GM15510 (cell line): ENCODE measurements around the gene GSTP1.
A peak's percentile ranks its signal among the peaks of the same experiment; 100 is the strongest.

Source experiments
- POLR2A ChIP-seq: IDR thresholded peaks from 3 replicates; pipeline ENCODE4 v1.6.1; 2011; ENCODE audit warnings: borderline replicate concordance; ENCODE audit not compliant: insufficient read length; ENCODE audit errors: extremely low read depth

GSTP1 gene

DNA sequence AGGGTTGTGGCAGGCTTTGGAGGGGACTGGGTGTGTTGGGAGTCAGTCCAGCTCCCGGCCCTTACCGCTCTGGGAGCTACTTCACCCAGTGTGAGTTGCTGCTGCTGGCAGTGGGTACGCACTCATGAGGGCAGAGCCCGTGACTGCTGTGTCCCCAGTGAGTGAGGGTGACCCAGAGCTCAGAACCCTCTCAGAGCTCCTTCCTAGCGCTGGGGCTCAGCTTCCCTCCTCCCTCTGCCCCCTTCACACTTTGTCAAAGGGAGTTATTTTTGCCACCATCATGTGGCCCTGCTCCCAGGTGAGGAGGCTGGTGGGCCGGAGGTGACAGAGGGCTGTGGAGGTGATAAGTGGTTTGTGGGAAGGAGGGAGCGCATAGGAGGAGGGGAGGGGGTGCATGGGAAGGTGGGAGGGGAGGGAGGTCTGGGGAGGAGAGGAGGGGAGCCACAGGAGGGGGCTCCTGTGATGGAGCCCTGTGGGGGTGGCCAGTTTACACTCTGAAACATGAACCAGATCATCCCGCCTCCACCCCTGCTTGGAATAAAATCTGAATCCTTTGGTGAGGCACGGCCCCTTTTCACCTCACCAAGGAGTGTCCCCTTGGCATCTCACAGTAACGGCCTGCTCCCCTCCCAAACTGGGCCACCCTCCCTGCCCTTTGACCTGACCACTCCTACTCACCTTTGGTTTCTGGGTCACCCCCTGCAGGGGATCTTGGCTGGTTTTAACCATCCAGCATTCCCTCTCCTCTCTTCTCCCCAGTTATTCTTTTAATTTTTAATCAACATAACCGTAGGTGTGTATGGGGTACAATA lies 33.0 kb downstream of the GSTP1 start:
- no peak for TF ChIP-seq POLR2A

DNA sequence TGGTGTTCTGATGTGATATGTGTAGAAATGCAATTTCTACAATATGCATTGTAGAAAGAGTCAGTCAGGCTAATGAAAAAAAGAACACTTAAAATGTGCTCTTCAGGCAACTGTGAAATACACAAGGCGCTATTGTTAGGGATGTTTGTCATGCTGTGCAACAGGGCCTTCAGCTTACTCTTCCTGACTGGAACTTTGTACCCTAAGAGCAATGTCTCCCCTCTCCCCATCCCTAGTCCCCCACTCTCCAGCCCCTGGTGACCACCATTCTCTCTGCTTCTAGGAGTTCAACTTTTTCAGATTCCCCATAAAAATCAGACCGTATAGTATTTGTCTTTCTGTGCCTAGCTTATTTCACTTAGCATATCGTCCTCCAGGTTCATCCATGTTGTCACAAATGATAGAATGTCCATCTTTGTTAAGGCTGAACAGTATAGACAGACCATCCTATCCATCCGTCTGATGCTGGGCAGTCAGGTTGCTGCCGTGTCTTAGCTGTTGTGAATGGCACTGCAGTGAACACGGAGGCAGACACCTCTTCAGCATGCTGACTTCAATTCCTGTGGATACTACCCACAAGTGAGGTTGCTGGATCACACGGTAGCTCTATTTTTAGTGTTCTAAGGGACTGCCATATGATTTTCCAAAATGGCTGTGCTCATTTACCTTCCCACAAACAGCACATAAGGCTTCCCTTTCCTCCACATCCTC lies 33.8 kb downstream of the GSTP1 start:
- TF ChIP-seq POLR2A = no peak

DNA sequence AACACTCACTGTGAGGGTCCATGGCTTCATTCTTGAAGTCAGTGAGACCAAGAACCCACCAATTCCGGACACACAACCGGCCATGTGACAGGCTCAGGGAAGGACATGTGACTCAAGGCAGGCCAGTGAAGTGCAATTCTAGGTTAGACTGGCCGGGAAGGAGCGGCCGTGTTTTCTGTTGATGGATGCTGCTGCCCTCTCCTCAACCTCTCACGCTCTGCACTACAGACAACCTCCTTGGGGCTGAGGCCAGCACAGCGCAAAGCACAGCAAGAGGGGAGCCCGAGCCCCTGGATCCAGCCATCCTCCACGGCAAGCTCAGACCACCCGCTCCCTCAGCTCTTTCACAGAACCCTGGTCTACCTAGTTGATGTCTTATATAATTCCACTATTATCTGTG lies 43.4 kb downstream of the GSTP1 start:
- TF ChIP-seq POLR2A = no peak

DNA sequence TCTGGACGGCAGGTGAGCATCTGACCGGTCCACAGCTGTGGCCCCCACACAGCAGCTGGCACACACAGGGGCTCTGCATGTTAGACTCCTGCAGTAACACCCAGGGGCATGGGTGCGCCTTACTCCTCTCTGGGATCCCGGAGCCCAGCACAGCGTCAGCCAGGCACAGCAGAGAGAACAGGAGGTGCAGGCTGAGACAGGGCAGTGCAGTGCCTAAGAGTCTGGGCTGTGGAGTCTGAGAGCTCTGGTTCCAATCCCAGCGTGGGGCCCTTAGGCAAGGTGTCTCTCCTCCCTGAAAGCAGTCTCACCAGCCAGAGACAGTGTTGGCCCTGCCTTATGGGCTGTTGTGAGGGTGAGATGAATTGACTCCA lies 43.8 kb downstream of the GSTP1 start:
- no peak for TF ChIP-seq POLR2A

DNA sequence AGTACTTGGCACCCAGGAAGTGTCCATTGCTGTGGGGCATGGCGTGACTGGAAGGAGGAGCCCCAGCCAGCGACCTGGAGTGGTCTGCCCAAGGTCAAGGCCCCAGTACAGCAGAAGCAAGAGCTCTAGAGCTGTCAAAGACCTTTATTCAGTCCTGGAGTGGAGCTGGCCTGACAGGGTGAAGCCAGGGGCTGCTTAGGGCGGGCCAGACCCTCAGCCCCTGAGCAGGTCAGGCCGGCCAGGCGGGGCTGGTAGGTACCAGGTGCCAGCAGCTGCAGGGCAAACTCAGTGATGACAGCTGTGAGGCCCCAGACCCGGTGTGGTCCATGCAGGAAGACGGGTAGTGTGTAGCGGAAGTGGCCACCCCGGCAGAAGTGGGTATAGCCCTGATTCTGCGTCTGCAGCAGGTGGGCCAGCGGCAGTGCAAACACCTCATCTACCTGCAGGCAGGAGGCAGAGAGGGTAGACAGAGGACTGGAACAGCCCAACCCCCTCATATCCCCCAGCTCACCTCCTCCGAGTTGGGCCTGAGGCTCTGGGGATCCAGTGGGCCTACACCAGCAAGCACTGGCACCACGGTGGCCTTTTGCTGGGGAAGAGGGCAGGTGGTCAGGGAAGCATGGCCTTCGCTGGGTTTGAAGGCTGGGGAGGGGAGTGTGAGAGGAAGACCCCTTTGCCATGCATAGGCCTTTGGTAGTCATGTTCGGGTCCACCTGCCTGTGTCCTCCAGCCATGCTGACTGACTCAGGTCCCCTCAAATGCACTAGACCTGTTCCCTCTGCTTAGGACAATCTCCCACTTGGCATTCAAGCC lies 44.4 kb downstream of the GSTP1 start:
- no peak for TF ChIP-seq POLR2A

DNA sequence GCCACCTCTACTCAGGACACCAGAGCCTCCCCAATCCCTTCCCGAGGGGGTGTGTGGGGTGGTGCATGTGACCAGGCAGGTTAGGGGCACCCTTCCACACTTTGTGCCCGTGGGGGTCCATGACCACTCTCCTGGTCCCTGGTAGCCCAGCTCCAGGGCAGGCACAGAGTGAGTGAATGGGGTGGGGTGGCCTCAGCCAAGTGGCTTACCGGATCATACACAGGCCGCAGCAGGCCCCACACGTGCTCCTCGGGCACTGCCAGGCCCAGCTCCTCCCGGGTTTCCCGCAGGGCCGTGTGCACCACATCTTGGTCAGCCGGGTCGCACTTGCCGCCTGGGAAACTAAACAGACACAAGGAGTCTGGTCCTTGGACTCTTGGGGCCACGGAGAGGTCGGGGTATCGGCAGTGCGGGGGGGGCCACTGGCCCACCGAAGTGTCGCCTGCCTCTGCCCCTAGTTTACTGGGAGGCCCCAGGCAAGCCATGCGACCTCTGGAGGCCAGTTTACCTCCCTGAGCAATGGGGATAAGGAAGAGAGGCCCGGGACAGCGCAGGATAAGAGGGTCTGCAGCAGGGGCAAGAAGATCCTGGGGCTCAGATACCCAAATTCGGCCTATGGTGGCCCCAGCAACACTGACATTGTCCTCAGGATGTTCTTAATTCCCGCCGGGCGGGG lies 45.2 kb downstream of the GSTP1 start:
- no peak for TF ChIP-seq POLR2A

DNA sequence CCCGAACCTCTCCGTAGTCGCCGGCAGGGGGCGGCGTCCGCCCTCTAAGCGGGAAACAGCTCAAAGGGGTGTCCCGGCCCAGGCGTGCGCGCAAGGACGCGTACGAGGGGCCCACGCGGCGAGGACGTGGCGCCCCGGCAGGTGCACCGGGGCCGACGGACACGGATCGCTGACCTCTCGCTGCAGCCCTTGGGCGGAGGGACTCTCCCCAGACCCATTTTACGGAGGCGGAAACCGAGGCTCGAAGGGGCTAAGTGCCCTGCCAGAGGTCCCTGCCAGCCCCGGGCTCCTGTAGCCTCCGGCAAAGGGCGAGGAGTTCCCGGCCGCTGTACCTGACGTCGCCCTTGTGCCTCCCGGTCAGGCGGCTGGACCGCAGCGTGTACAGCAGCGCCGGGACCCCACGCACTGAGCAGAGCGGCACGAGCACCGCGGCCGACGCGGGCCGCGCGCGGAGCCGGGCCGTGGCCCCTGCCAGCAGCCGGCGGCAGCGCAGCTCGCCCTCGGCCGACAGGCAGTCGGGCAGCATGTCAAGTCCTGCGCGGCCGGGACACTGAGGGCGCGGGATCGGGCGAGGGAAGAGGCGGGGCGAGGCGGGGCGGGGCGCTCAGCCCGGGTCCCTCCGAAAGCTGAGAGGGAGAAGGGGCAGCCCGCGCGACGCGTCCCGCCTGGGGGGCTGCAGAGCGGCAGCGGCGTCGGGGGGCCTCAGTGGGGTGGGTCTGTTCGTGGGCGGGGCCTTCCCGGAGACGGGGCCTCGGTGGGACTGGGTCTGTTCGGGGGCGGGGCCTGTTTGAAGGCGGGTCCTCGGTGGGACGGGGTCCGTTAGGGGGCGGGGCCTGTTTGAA lies 46.0 kb downstream of the GSTP1 start, which contains the start of gene NUDT8:
NUDT8 (minus strand) TSS at position 552 of the 842 bp plus-strand sequence; CDS start at position 526, 26 bp downstream.
- TF ChIP-seq POLR2A = peak; percentile 72

DNA sequence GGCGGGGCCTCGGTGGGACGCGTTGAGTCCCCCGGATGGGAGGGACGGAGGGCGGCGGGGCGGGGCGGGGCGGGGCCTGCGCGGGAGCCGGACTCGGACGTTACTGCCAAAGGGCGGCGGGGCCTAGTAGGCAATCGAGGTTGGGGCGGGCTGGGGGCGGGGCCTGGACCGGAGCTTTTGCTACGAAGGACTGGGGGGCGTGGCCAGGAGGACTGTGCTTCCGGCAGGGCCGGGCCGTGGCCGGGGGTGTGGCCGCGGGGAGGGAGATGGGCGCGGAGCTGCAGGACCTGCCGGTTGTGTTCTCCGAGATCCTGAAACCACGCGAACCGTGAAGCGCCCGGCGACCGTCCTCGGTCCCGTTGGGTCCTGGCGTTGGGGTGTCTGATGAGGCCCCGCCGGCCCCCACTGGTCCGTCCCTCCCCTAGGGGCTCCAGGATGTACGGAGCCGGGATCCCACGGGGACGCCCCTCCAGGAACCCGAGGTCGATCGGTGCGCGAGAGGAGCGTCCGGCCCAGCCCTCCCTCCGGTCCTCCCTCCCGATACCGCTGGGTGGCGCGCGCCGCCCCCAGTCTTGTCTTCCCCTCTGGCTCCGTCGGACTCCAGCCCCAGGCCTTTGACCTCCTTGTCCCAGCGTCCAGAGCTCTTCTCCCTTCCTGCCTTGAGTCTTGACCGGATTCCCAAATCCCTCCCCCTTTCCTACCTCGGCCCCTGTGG lies 46.8 kb downstream of the GSTP1 start:
- peak; percentile 71 for TF ChIP-seq POLR2A

DNA sequence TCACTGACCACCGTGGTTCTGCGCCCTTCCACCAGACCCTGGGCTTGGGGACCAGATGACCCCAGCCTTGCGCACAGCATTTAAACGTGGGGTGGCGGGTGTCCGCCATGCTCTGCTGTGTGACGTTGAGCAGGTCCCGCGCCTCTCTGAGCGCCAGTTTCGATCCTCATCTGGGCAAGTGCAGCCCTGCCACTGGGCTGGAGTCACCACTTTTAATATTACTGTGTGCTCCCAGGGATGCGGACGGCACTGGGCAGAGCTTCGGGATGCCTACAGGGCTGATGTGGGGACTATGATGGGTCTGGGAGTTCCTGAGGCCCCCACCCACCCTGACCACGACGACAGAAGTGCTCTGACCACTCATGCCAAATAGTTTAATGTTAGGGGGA lies 47.3 kb downstream of the GSTP1 start:
- TF ChIP-seq POLR2A = no peak

DNA sequence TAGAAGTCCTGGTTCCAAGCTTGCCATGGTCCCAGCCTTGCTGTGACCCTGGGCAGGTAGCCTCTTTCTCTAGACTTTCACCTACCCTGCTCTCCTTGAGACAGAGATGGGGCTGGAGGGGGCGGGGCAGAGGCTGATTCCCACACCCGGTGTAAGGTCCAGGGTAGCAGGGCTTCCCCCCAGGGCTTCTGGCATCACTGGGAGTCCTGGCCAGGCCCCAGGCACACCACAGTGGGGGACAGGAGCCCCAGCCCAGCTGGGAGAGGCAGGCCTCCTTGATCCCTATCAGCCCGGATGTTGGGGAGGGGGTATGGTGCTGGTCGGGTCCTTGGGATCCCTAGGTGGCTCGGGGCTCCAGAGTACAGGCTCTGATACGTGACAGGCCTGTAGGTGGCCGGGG lies 47.8 kb downstream of the GSTP1 start:
- no peak for TF ChIP-seq POLR2A

DNA sequence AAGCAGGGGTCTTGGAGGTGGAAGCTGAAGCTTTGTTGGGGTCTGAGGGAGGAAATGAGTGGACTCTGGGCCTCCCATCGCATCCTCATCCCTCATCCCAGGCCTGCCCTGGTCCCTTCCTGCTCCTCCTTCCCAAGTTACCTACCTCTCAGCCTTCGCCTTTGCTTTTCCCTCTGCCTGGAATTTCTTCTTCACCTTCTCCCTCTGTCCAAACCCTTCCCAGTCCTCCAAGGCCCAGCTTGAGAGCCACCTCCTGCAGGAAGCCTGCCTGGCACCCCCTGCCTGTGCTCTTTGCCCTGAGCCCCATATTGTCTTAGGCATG lies 48.2 kb downstream of the GSTP1 start:
- TF ChIP-seq POLR2A = no peak

DNA sequence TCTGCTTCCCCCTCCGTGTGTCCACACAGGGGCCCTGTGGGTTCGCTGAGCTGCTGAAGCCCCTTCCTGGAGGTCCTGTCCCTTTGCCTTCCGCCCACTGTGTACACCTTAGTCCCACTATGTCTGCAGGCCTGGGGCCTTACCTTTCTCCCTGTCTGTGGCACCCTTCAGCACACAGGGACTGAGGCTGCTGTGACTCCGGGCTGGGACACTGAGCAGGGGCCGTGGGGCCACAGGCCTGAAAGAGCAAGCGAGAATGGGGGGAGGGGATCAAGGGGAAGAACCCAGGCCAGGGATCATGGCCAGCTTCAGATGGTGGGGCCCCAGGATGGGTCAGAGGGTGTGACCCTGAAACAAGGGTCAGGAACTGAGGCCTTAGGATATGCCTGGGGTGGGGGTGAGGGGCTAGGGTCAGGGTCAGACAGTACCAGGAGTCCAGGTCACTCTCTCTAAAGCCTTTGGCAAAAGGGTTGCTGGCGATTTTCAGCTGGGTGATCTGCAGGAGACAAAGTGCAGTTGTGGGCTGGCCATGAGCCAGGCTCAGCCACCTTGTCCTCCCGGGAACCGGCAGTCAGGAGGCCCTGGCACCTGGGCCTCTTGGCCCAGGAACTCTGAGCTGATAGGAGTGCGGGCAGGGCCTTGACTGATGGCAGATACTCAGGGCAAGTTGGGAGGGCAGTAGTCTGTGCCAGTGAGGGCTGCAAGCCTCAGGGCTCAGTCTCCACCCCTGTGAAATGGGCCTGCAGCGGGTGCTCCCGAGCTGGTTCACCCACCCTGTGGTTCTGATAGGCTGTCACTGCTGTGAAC lies 48.8 kb downstream of the GSTP1 start:
- no peak for TF ChIP-seq POLR2A
